GM12878 (cell line): ENCODE results near the gene OPRM1. TPM values are rescaled to one million over a fixed set of nuclear protein-coding genes. Genes with fewer than 3 reads are reported as not detected.

Source experiments
- ATAC-seq: fragments of 200-7000 bp; cut with Tn5 transposase; 3 replicates; pipeline ENCODE4 v1.9.1; 2020; ENCODE audit warnings: mild to moderate bottlenecking, moderate library complexity
- BruUV-seq: library from RNA; stranded (reverse); fragments of 400-500 nt; replicated peaks from 2 replicates; lab custom pipeline; 2021; lab: Mats Ljungman, UMichigan
- CTCF ChIA-PET: fragments of 300-600 bp; sonication (Branson Sonifier 250); formaldehyde crosslinking; extraction: SDS; loops from one replicate; lab custom pipeline; 2021; ENCODE audit warnings: inconsistent platforms; lab: Yijun Ruan, JAX
- POLR2A ChIA-PET: fragments of 350-600 bp; formaldehyde crosslinking; extraction: SDS; loops from one replicate; lab custom pipeline; 2021; ENCODE audit warnings: inconsistent platforms; lab: Charles Lee
- RAD21 ChIA-PET: fragments of 300-600 bp; sonication (Branson Sonifier 250); formaldehyde crosslinking; loops from one replicate; lab custom pipeline; 2023; ENCODE audit warnings: antibody characterized with exemption; ENCODE audit not compliant: unreplicated experiment; lab: Charles Lee
- SMC1A ChIA-PET: fragments of 300-600 bp; sonication (Branson Sonifier 250); formaldehyde crosslinking; loops from one replicate; lab custom pipeline; 2023; ENCODE audit not compliant: unreplicated experiment, uncharacterized antibody; lab: Charles Lee
- DNase-seq: peaks from one replicate; pipeline ENCODE4 v3.0.0-alpha.2; 2011; ENCODE audit warnings: low read depth, low spot score
- FAIRE-seq: peaks from 3 replicates; lab custom pipeline; 2011; peaks lifted over from hg19 to GRCh38; lab: Jason Lieb, UNC
- H2AFZ ChIP-seq: 2 replicates; pipeline ENCODE4 v1.6.0; 2011; ENCODE audit warnings: low read depth, low read length, control low read depth; ENCODE audit not compliant: control insufficient read depth
- H3K27ac ChIP-seq: 2 replicates; pipeline ENCODE4 v1.5.1; 2011; ENCODE audit warnings: control low read depth; ENCODE audit not compliant: control insufficient read depth, insufficient read depth
- H3K27me3 ChIP-seq, 2 experiments: replicated peaks in 1 of 2; 2 replicates each; pipeline versions ENCODE4 v1.6.0 to v1.6.1; 2011; ENCODE audit warnings: low read length in 1 of 2; ENCODE audit not compliant: control insufficient read depth in 2 of 2, insufficient read depth in 2 of 2
- H3K36me3 ChIP-seq, 2 experiments: 2 replicates each; pipeline ENCODE4 v1.5.1; 2011; ENCODE audit warnings: low read length in 1 of 2; ENCODE audit not compliant: control insufficient read depth in 2 of 2, insufficient read depth in 2 of 2
- H3K4me1 ChIP-seq: 2 replicates; pipeline ENCODE4 v1.6.1; 2011; ENCODE audit warnings: mild to moderate bottlenecking, low read length, moderate library complexity, mixed read lengths; ENCODE audit not compliant: control insufficient read depth, insufficient read depth
- H3K4me2 ChIP-seq: 2 replicates; pipeline ENCODE4 v1.6.0; 2011; ENCODE audit warnings: control low read depth; ENCODE audit not compliant: control insufficient read depth, insufficient read depth
- H3K4me3 ChIP-seq: fragments of 200-600 bp; sonication (generic); 2 replicates; pipeline ENCODE4 v1.5.1; 2016
- H3K79me2 ChIP-seq: 2 replicates; pipeline ENCODE4 v1.6.0; 2011; ENCODE audit warnings: low read length; ENCODE audit not compliant: control insufficient read depth, insufficient read depth
- H3K9ac ChIP-seq: 2 replicates; pipeline ENCODE4 v1.8.0; 2011; ENCODE audit warnings: low read length, control low read depth, mixed read lengths; ENCODE audit not compliant: control insufficient read depth, insufficient read depth
- H3K9me3 ChIP-seq: replicated peaks from 3 replicates; pipeline ENCODE4 v1.5.1; 2011; ENCODE audit warnings: mild to moderate bottlenecking, low read length; ENCODE audit not compliant: control insufficient read depth, insufficient read depth
- H4K20me1 ChIP-seq: 2 replicates; pipeline ENCODE4 v1.6.0; 2011; ENCODE audit not compliant: control insufficient read depth, insufficient read depth
- CBX3 ChIP-seq: fragments of 200-600 bp; sonication (generic); IDR thresholded peaks from 2 replicates; pipeline ENCODE4 v1.6.1; 2016; ENCODE audit warnings: low read depth, borderline replicate concordance
- IKZF1 ChIP-seq: fragments of 450-650 bp; conservative IDR thresholded peaks from 2 replicates; pipeline ENCODE4 v1.6.1; 2017; ENCODE audit warnings: antibody characterized with exemption, mild to moderate bottlenecking
- MTA2 ChIP-seq: fragments of 450-650 bp; IDR thresholded peaks from 2 replicates; pipeline ENCODE4 v1.6.1; 2016; ENCODE audit warnings: low read depth, mild to moderate bottlenecking, moderate library complexity
- NR2C2 ChIP-seq: IDR thresholded peaks from 2 replicates; pipeline ENCODE4 v1.6.1; 2011; ENCODE audit warnings: borderline replicate concordance, low read depth; ENCODE audit not compliant: control insufficient read depth, insufficient read length
- NR2F1 ChIP-seq: fragments of 450-650 bp; conservative IDR thresholded peaks from 2 replicates; pipeline ENCODE4 v1.6.1; 2017; ENCODE audit warnings: mild to moderate bottlenecking
- POU2F2 ChIP-seq: IDR thresholded peaks from 3 replicates; pipeline ENCODE4 v1.6.1; 2011; ENCODE audit warnings: low read depth, mild to moderate bottlenecking, low read length, borderline replicate concordance
- ZNF622 ChIP-seq: fragments of 450-650 bp; IDR thresholded peaks from 2 replicates; pipeline ENCODE4 v1.6.1; 2017; ENCODE audit warnings: mild to moderate bottlenecking, inconsistent platforms
- WGBS: methylation state at CpG from one replicate; pipeline ENCODE4 v1.1.6; 2016; ENCODE audit warnings: low lambda C conversion rate; ENCODE audit not compliant: insufficient replicate concordance, insufficient coverage; ENCODE audit errors: missing lambda C conversion rate; 5-methylcytosine and 5-hydroxymethylcytosine counted together
- in situ Hi-C: fragments of 300-500 bp; cut with MboI; formaldehyde crosslinking; loops from 9 replicates; pipeline ENCODE4 v1.14.3; 2018; ENCODE audit warnings: mixed read lengths
- intact Hi-C: fragments of 100-400 bp; cut with micrococcal nuclease; formaldehyde crosslinking; loops from one replicate; pipeline ENCODE4 v1.14.2; 2022; ENCODE audit not compliant: unreplicated experiment
- polyA plus RNA-seq, 11 experiments: library from polyadenylated mRNA; depleted of rRNA in 4 of 11; unstranded in 6 of 11; stranded (reverse) in 5 of 11; fragments of >200 nt; fragmentation: Nextera tagmentation in 4 of 11; fragmentation: Illumina TruSeq in 1 of 11; extraction: Ambion mirVana in 4 of 11; extraction: Trizol in 1 of 11; gene quantifications; 1 replicate in 1 of 11; 2 replicates in 10 of 11; pipeline versions ENCODE4 v1.2.1 to v1.2.3, GENCODE V29; 2011 to 2016; ENCODE audit warnings: inconsistent platforms in 2 of 11, missing spikeins in 2 of 11, low read depth in 1 of 11
- total RNA-seq, 4 experiments: library from RNA; depleted of rRNA in 3 of 4; stranded (reverse); fragments of >200 nt in 3 of 4; fragmentation: Illumina TruSeq in 1 of 4; extraction: Trizol in 1 of 4; gene quantifications; 2 replicates each; pipeline versions ENCODE4 v1.2.1 to v1.2.3, GENCODE V29; 2013 to 2021

OPRM1 gene
- total and polyA plus RNA-seq, 10 of the 15 experiments (the other 5 are each of a cell fraction or from before 2014, with no cell fraction given): not detected

DNA sequence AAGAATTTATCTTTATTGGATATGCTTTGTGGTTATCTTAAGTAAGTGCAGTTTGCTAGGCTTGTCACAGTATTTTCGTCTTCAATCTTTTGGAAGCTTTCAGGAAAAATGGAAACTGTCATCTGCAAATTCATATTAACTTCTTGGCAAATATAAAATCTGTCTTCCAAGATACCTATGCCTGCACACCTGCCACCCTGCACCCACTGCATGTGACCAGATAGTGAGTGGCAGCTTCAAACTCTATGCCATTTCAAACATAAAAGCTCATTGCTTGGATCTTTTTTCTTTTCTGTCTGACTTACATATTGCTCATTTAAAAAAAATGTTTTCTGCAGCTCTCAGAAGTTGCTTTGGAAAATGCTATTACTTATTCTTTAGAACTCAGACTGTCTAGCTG, 14.1 kb downstream of the OPRM1 start:
- Histone ChIP-seq H3K4me1 (no peaks in the 10 kb centered on the region), H3K4me3 (no peak overlapping the region), H3K4me2 (no peak overlapping the region), H4K20me1 (no peaks in the 10 kb centered on the region), H3K9me3 (no peaks in the 10 kb centered on the region), H3K36me3 (no peaks in the 10 kb centered on the region), H3K79me2 (no peaks in the 10 kb centered on the region), H3K9ac (no peak overlapping the region), H3K27ac (no peak overlapping the region), H2AFZ (no peak overlapping the region), H3K27me3 (no peaks in the 10 kb centered on the region)
- TF ChIP-seq NR2F1: no peak
- no peak for TF ChIP-seq ZNF622
- TF ChIP-seq IKZF1: no peak
- ATAC-seq (no peak), DNase-seq (no peak), FAIRE-seq (no peak)
- WGBS: 0% methylated on average over 1 of the region's 1 CpG
- in situ Hi-C loops: no loop called here
- ChIA-PET POLR2A (no interaction called here), SMC1A (no interaction called here), CTCF (no interaction called here), RAD21 (no interaction called here)
- intact Hi-C loops: no loop called here
- no TSS peak for BruUV-seq

- in situ Hi-C loops: no loop called here
- Histone ChIP-seq H2AFZ (no peak overlapping the region), H4K20me1 (no peaks in the 10 kb centered on the region), H3K27ac (no peak overlapping the region), H3K27me3 (no peaks in the 10 kb centered on the region), H3K79me2 (no peaks in the 10 kb centered on the region), H3K4me1 (no peaks in the 10 kb centered on the region), H3K9me3 (no peaks in the 10 kb centered on the region), H3K9ac (no peak overlapping the region), H3K4me3 (no peak overlapping the region), H3K4me2 (no peak overlapping the region), H3K36me3 (no peaks in the 10 kb centered on the region)
- no peak for FAIRE-seq
- ChIA-PET POLR2A (no interaction called here), SMC1A (no interaction called here), RAD21 (no interaction called here), CTCF (no interaction called here)
- WGBS: 20% methylated on average over 5 of the region's 5 CpGs
- no peak for DNase-seq
- TF ChIP-seq MTA2 (no peak), CBX3 (no peak), POU2F2 (no peak), NR2C2 (no peak)
- intact Hi-C loops: no loop called here
- no peak for ATAC-seq
- no TSS peak for BruUV-seq
These were observed 17.5 kb downstream of the OPRM1 start for GRCh38 chr6:154056536-154056935.
